ENCODE results near the gene FLYWCH1. TPM values are rescaled to one million over a fixed set of nuclear protein-coding genes. Genes with fewer than 3 reads are reported as not detected.

Gene FLYWCH1
- total RNA-seq, 4 donors from 2014 or later: 30.1 to 67.4 (median 46.8) TPM

- no peaks in the 10 kb centered on the region for H3K36me3 ChIP-seq
- no peak for TF ChIP-seq CTCF (IDR thresholded peaks at IDR 0.05)
- no peak for TF ChIP-seq POLR2A (IDR thresholded peaks at IDR 0.05)
- no peak overlapping the region for H3K27ac ChIP-seq
- H3K4me3 ChIP-seq: no peak overlapping the region
- peaks cover 0 to 6% of the 10 kb centered on the region in 2 donors for H3K27me3 ChIP-seq
- no peak for DNase-seq
- no peaks in the 10 kb centered on the region for H3K9me3 ChIP-seq
- peaks cover 0 to 3% (median 0%) of the 10 kb centered on the region in 4 donors for H3K4me1 ChIP-seq
Observed at GRCh38 chr16:2955438-2955778, 43.7 kb downstream of the FLYWCH1 start.

GRCh38 chr16:2955779-2956578 is 44.2 kb downstream of the FLYWCH1 start:
- Histone ChIP-seq H3K4me3 (no peak overlapping the region), H3K27me3 (peaks cover 0 to 6% of the 10 kb centered on the region in 2 donors), H3K4me1 (peaks cover 0 to 3% (median 0%) of the 10 kb centered on the region in 4 donors), H3K27ac (no peak overlapping the region), H3K9me3 (no peaks in the 10 kb centered on the region), H3K36me3 (no peaks in the 10 kb centered on the region)
- no peak for DNase-seq
- TF ChIP-seq CTCF (IDR thresholded peaks at IDR 0.05): no peak
- TF ChIP-seq POLR2A (IDR thresholded peaks at IDR 0.05): no peak

- DNase-seq: no peak
- Histone ChIP-seq H3K9me3 (no peaks in the 10 kb centered on the region), H3K4me1 (peaks cover 0 to 3% (median 0%) of the 10 kb centered on the region in 4 donors), H3K4me3 (no peak overlapping the region), H3K27me3 (peaks cover 0 to 7% of the 10 kb centered on the region in 2 donors), H3K36me3 (no peaks in the 10 kb centered on the region), H3K27ac (no peak overlapping the region)
- TF ChIP-seq POLR2A (IDR thresholded peaks at IDR 0.05): no peak
- TF ChIP-seq CTCF (IDR thresholded peaks at IDR 0.05): no peak
Observed at GRCh38 chr16:2956579-2956956, 44.8 kb downstream of the FLYWCH1 start.

- Histone ChIP-seq H3K4me1 (peaks cover 0 to 24% (median 17%) of the 10 kb centered on the region in 4 donors), H3K27me3 (peaks cover 4 to 33% of the 10 kb centered on the region in 2 donors), H3K27ac (no peak overlapping the region), H3K36me3 (no peaks in the 10 kb centered on the region), H3K9me3 (no peaks in the 10 kb centered on the region), H3K4me3 (no peak overlapping the region)
- DNase-seq: no peak
- TF ChIP-seq CTCF (IDR thresholded peaks at IDR 0.05) (no peak), POLR2A (IDR thresholded peaks at IDR 0.05) (no peak)
Observed at GRCh38 chr16:2959206-2959605, 47.5 kb downstream of the FLYWCH1 start.

- Histone ChIP-seq H3K27ac (no peak overlapping the region), H3K27me3 (peaks cover 4 to 45% of the 10 kb centered on the region in 2 donors), H3K36me3 (no peaks in the 10 kb centered on the region), H3K4me1 (peaks cover 3 to 36% (median 29%) of the 10 kb centered on the region in 4 donors), H3K9me3 (no peaks in the 10 kb centered on the region), H3K4me3 (no peak overlapping the region)
- no peak for TF ChIP-seq CTCF (IDR thresholded peaks at IDR 0.05)
- DNase-seq: no peak
Observed at GRCh38 chr16:2960183-2961010, 48.7 kb downstream of the FLYWCH1 start.

Data from Peyer's patch (tissue), 4 donors.